PC-3 (cell line): ENCODE results near the gene ZIK1. TPM values are rescaled to one million over a fixed set of nuclear protein-coding genes. Genes with fewer than 3 reads are reported as not detected.
A peak's percentile ranks its signal among the peaks of the same experiment; 100 is the strongest.

Source experiments
- ATAC-seq: fragments of 200-7000 bp; cut with Tn5 transposase; 2 replicates; pipeline ENCODE4 v1.9.1; 2020; ENCODE audit warnings: mild to moderate bottlenecking, moderate library complexity
- BruUV-seq: library from RNA; stranded (reverse); fragments of 400-500 nt; replicated peaks from 2 replicates; lab custom pipeline; 2021; lab: Mats Ljungman, UMichigan
- CTCF ChIA-PET: fragments of 300-600 bp; sonication (Branson Sonifier 250); formaldehyde crosslinking; loops from one replicate; lab custom pipeline; 2022; ENCODE audit warnings: antibody characterized with exemption; lab: Charles Lee
- POLR2A ChIA-PET: fragments of 300-600 bp; sonication (Branson Sonifier 250); formaldehyde crosslinking; loops from one replicate; lab custom pipeline; 2022; ENCODE audit warnings: antibody characterized with exemption; ENCODE audit not compliant: unreplicated experiment; lab: Charles Lee
- DNase-seq: peaks from one replicate; pipeline ENCODE4 v3.0.0-alpha.2; 2015
- H2AFZ ChIP-seq: fragments of 300-600 bp; sonication (generic); 2 replicates; pipeline ENCODE4 v1.6.0; 2016; ENCODE audit warnings: antibody characterized with exemption, low read length
- H3F3A ChIP-seq: fragments of 300-600 bp; sonication (generic); one replicate; pipeline ENCODE4 v1.6.0; 2017; ENCODE audit warnings: antibody characterized with exemption, low read length, control low read depth, mild to moderate bottlenecking; ENCODE audit not compliant: unreplicated experiment
- H3K27ac ChIP-seq: fragments of 300-600 bp; sonication (generic); 2 replicates; pipeline ENCODE4 v1.5.1; 2016; ENCODE audit warnings: mild to moderate bottlenecking, low read length
- H3K27me3 ChIP-seq: fragments of 300-600 bp; sonication (generic); 2 replicates; pipeline ENCODE4 v1.6.1; 2016; ENCODE audit warnings: low read length, mixed read lengths
- H3K36me3 ChIP-seq: fragments of 300-600 bp; sonication (generic); 2 replicates; pipeline ENCODE4 v1.6.1; 2016; ENCODE audit warnings: low read depth, mixed run types, low read length, mixed read lengths
- H3K4me1 ChIP-seq: fragments of 300-600 bp; sonication (generic); 2 replicates; pipeline ENCODE4 v1.5.1; 2016; ENCODE audit warnings: low read length; ENCODE audit not compliant: insufficient read depth
- H3K4me2 ChIP-seq: fragments of 300-600 bp; sonication (generic); 2 replicates; pipeline ENCODE4 v1.6.0; 2016; ENCODE audit warnings: low read length
- H3K4me3 ChIP-seq: fragments of 300-600 bp; sonication (generic); 2 replicates; pipeline ENCODE4 v1.5.1; 2016; ENCODE audit warnings: mild to moderate bottlenecking, low read length, mixed read lengths
- H3K79me2 ChIP-seq: fragments of 300-600 bp; sonication (generic); 2 replicates; pipeline ENCODE4 v1.6.1; 2017; ENCODE audit warnings: low read length, mixed read lengths
- H3K9ac ChIP-seq: fragments of 300-600 bp; sonication (generic); 2 replicates; pipeline ENCODE4 v1.6.0; 2016; ENCODE audit warnings: mild to moderate bottlenecking, low read length
- H3K9me2 ChIP-seq: fragments of 300-600 bp; sonication (generic); replicated peaks from 2 replicates; pipeline ENCODE4 v1.6.1; 2016; ENCODE audit warnings: mixed run types, low read length, mixed read lengths
- H3K9me3 ChIP-seq: fragments of 300-600 bp; sonication (generic); 2 replicates; pipeline ENCODE4 v1.6.1; 2016; ENCODE audit warnings: low read length, mixed read lengths
- H4K20me1 ChIP-seq: fragments of 300-600 bp; sonication (generic); 2 replicates; pipeline ENCODE4 v1.6.1; 2016; ENCODE audit warnings: low read length, mixed read lengths
- CTCF ChIP-seq: fragments of 300-600 bp; sonication (generic); conservative IDR thresholded peaks from 2 replicates; pipeline ENCODE4 v1.5.1; 2017; ENCODE audit warnings: antibody characterized with exemption, low read depth, mild to moderate bottlenecking, low read length
- EZH2 ChIP-seq: fragments of 300-600 bp; sonication (generic); IDR thresholded peaks from one replicate; pipeline ENCODE4 v1.6.1; 2017; ENCODE audit warnings: antibody characterized with exemption, mild to moderate bottlenecking, low read length; ENCODE audit not compliant: unreplicated experiment
- EZH2phosphoT487 ChIP-seq: fragments of 300-600 bp; sonication (generic); IDR thresholded peaks from 2 replicates; pipeline ENCODE4 v1.6.1; 2018; ENCODE audit warnings: mild to moderate bottlenecking, antibody characterized with exemption, low read length, borderline replicate concordance
- intact Hi-C: fragments of 100-400 bp; cut with micrococcal nuclease; formaldehyde crosslinking; loops from 2 replicates; pipeline ENCODE4 v1.9.0; 2023
- total RNA-seq: library from RNA; depleted of rRNA; stranded (reverse); fragments of >200 nt; gene quantifications from 2 replicates; pipeline ENCODE4 v1.2.3, GENCODE V29; 2014

The ZIK1 gene
- total RNA-seq, 1 experiment from 2014 or later = 0.33 TPM

GRCh38 chr19:57632987-57633831, 49.3 kb downstream of the ZIK1 start, which contains the start of gene ZNF211:
ZNF211 (plus strand) TSS chr19:57633168; CDS start chr19:57633347, 179 bp downstream.
- no peak for TF ChIP-seq CTCF
- TF ChIP-seq EZH2 = no peak
- no peak for TF ChIP-seq EZH2phosphoT487
- no peak within 1 kb of the TSS for H3K27ac ChIP-seq
- H3F3A ChIP-seq = no peaks in the 10 kb centered on the region
- ChIA-PET CTCF (no interaction called here), POLR2A (interaction anchor here (0.5 to 0.8 kb wide), 3 partner anchors 19 to 49 kb away, joined by 3 to 5 read pairs (median 3); partner anchors contain the start of gene ZNF134)
- H3K9me2 ChIP-seq = no peaks in the 10 kb centered on the region
- intact Hi-C loops = loop anchor here (10.0 kb wide), 1 partner anchor 182 kb away; the partner anchor contains the start of gene ZNF552
- H3K79me2 ChIP-seq = no peaks in the 10 kb centered on the region
- TSS peak; percentile 41 for BruUV-seq
- H4K20me1 ChIP-seq = no peaks in the 10 kb centered on the region
- peak within 1 kb of the TSS; percentile 90 for H3K4me2 ChIP-seq
- peaks cover 26% of the 10 kb centered on the region for H3K9me3 ChIP-seq
- DNase-seq = peak; percentile 97
- peak within 1 kb of the TSS; percentile 86 for H3K4me3 ChIP-seq
- H3K9ac ChIP-seq = peak within 1 kb of the TSS; percentile 70
- H3K36me3 ChIP-seq = peaks cover 41% of the 10 kb centered on the region
- peak; percentile 99 for ATAC-seq
- peak within 1 kb of the TSS; percentile 99 for H2AFZ ChIP-seq
- no peaks in the 10 kb centered on the region for H3K27me3 ChIP-seq
- peaks cover 6% of the 10 kb centered on the region; the same call in 1 of the 2 replicates for H3K4me1 ChIP-seq

DNA sequence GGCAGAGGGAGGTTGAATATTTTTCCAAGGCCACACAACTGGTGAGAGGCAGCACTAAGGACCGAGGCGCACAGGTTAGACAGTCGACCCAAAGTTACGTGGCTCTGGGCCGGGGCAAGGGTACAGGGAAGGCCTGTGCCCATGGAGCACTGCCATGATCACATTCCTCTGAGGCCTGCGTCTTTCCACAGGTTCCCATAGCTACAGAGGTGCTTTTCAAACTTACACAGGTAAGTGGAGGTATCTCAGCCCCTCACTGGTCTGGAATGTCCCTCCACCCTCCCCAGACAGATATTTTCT, 49.8 kb downstream of the ZIK1 start:
- H3K27ac ChIP-seq = no peak overlapping the region
- intact Hi-C loops = loop anchor here (10.0 kb wide), 1 partner anchor 181 kb away; the partner anchor contains the start of gene ZNF552
- no peak for DNase-seq
- BruUV-seq = no TSS peak
- H3K36me3 ChIP-seq = peaks cover 47% of the 10 kb centered on the region
- H3K9ac ChIP-seq = peak overlapping the region; percentile 70
- H4K20me1 ChIP-seq = no peaks in the 10 kb centered on the region
- ChIA-PET CTCF (no interaction called here), POLR2A (interaction anchor here (0.6 kb wide), 1 partner anchor 49 kb away, joined by 5 read pairs; no protein-coding TSS in a partner anchor)
- TF ChIP-seq EZH2 (no peak), EZH2phosphoT487 (no peak), CTCF (no peak)
- no peaks in the 10 kb centered on the region for H3F3A ChIP-seq
- no peaks in the 10 kb centered on the region for H3K79me2 ChIP-seq
- peak overlapping the region; percentile 86 for H3K4me3 ChIP-seq
- H3K4me1 ChIP-seq = peaks cover 6% of the 10 kb centered on the region; the same call in 1 of the 2 replicates
- peaks cover 31% of the 10 kb centered on the region for H3K9me3 ChIP-seq
- no peaks in the 10 kb centered on the region for H3K9me2 ChIP-seq
- no peaks in the 10 kb centered on the region for H3K27me3 ChIP-seq
- 0 out of 2 replicates have a peak, but pooled peaks have one; percentile 2 for ATAC-seq
- peak overlapping the region; percentile 90 for H3K4me2 ChIP-seq
- H2AFZ ChIP-seq = peak overlapping the region; percentile 99

DNA sequence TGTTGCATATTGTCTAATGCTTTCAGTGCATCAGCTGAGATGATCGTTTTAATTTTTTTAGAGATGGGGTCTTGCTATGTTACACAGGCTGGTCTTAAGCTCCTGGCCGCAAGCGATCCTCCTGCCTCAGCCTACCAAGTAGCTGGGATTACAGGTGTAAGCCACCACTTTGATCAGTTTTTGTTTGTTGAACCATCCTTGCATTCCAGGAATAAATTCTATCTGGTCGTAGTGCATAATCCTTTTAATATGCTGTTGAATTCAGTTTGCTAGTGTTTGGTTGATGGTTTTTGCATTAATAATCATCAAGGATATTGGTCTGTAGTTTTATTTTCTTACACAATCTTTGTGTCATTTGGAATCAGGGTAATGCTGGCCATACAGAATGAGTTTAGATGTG, 53.4 kb downstream of the ZIK1 start:
- Histone ChIP-seq H3K9ac (no peak overlapping the region), H3K4me1 (peaks cover 6% of the 10 kb centered on the region; the same call in 1 of the 2 replicates), H4K20me1 (no peaks in the 10 kb centered on the region), H3F3A (no peaks in the 10 kb centered on the region), H3K4me2 (no peak overlapping the region), H3K4me3 (no peak overlapping the region; the same call in 1 of the 2 replicates), H3K36me3 (peaks cover 72% of the 10 kb centered on the region), H3K79me2 (no peaks in the 10 kb centered on the region), H3K27me3 (no peaks in the 10 kb centered on the region), H3K9me2 (no peaks in the 10 kb centered on the region), H2AFZ (no peak overlapping the region), H3K27ac (no peak overlapping the region), H3K9me3 (peaks cover 54% of the 10 kb centered on the region)
- no TSS peak for BruUV-seq
- TF ChIP-seq EZH2 = no peak
- no peak for TF ChIP-seq CTCF
- TF ChIP-seq EZH2phosphoT487 = no peak
- ATAC-seq (no peak), DNase-seq (no peak)
- ChIA-PET POLR2A (no interaction called here), CTCF (no interaction called here)
- intact Hi-C loops = loop anchor here (10.0 kb wide), 1 partner anchor 177 kb away; the partner anchor contains the start of gene ZNF552
